HG02623 (cell line): ENCODE data around the gene NDUFB7.
"Not testable (repeated sequence)": the region's sequence is repeated elsewhere in the genome, so short reads cannot be mapped to it uniquely, and the experiment has no call there.

ENCODE experiments used
- ATAC-seq: cut with Tn5 transposase; IDR thresholded peaks from one replicate; pipeline ENCODE4 v1.9.1; 2021; ENCODE audit warnings: moderate library complexity; ENCODE audit not compliant: unreplicated experiment

The NDUFB7 gene

DNA sequence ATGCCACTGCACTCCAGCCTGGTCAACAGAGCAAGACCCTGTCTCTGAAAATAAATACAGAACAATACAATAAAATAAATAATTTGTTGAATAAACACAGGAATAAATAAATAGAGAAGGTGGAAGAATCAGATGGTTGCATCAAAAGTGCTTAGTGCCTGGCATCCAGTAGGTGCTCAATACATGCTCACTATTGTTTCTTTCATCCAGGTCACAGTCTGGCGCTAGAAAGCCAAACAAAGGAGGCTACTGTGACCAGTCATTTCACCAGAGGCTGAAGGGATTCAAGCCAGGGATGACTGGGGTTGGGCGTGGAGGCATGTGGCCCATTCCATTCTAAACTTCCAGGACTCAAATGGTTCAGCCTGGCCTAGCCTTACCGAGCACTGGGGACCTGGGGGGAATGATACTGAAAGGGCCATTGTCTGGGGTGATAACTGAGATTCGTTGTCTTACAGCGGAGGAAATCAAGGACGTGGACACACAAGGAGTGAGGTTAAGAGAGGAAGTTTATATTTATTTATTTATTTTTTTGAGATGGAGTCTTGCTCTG lies 3.6 kb upstream of the NDUFB7 start:
- ATAC-seq = no peak

DNA sequence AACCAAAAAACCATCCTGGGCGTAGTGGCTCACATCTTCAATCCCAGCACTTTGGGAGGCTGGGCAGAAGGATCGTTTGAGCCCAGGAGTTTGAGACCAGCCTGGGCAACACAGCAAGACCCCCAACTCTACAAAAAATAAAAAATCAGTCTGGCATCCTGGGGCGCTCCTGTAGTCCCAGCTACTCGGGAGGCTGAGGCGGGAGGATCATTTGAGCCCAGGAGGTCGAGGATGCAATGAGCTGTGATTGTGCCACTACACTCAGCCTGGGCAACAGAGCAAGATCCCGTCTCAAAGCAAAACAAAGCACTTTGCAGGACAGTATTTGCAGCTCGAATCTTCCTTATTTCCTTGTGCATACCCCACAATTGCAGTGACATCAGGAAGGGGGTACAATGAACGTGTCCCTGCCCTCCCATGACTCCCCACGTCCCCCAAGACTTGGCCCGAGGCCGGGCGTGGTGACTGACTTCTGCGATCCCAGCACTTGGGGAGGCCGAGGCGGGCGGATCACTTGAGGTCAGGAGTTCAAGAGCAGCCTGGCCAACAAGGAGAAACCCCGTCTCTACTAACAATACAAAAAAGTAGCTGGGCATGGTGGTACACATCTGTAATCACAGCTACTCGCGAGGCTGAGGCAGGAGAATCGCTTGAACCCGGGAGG lies 870 bp downstream of the NDUFB7 start:
- ATAC-seq = no peak

DNA sequence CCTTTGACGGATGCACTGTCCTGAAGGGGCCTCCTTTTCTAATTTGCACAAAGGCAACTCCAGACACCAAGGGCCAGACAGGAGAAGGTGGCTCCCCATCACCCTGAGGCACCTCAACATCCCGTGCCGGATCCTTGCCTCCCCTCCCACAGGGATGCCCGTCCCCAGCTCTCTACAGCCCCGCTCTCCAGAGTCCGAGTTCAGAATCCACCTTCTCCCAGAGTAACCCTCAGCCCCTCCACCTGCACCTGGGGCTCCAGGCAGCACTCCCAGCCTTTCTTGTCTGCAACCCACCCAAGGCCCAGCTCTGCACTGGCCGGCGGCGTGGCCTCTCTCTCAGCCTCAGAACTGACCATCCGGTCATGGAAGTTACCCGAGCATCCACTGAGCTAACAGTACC lies 4.8 kb downstream of the NDUFB7 start:
- no peak for ATAC-seq

DNA sequence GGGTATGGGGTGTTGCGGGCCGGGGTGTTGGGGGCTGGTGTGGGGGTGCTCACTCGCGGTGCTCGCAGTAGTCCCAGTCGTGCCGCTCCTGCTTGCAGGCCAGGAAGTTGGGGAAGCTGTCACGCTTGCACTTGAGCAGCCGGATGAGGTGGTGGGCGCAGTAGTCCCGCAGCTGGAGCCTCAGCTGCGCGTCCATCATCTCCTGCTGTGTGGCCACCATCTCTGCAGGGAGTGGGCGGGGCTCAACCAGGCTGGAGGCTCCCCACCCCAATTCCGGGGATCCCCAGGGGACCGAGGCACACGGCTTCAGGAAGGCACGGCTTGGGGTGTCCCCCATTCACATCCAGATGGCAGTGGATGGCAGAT lies 5.2 kb downstream of the NDUFB7 start:
- no peak for ATAC-seq

DNA sequence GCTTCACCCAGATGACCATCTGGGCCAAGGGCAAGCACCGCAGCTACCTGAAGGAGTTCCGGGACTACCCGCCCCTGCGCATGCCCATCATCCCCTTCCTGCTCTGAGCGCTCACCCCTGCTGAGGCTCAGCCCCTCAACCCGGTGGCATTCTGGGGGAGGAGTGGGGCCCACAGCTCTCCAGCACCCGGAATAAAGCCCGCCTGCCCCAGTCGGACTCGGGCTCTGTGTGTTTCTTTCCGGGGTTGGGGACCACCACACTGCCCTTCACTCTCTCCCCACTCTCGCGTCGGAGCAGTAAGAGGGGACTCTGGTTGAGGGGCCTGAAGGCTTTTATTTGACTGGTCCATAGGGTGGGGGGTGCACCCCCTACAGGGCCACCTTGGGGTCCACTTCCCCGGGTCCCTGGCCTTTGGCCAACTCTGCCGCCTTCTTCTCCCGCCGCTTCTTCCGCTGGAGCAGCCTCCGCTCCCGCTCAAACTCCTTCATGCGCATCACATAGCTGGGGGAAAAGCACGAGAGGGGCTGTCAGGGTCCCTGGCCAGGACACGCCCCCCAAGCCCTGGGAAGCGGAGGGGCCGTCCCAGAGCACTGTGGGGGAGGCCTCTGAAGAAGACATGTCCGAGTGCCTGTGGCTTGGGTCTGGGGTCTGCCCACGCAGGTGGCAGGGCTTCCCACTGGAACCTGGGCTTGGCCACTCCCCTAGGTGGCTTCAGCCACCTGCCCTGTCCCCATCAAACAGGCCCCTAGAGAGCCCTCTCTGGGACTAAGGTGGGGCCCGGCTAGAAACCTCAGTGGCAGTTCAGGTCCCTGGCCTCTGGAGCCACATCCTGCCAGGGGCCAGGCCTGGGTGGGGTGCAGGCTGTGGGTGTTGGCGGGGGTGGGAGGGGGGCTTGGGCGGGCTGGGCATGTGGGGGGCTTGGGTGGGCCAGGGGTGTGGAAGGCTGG lies 5.8 kb downstream of the NDUFB7 start:
- no peak for ATAC-seq

DNA sequence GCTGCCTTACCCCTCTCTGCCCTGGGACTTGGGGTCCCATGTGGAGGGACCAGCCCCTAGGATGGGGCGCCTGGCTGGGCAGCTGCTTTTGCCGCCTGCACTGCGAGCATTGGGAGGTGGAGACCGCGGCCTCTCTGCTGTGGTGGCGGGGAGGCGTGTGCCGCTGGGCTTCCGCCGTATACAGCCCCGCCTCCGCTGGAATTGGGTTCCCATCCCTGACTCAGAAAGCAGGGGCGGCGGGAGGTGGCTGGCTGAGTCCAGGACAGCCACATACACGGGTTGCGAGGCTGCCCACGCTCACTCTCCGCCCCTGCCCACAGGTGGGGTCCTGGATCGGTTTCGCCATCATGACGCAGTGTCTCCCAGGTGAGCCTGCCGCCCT lies 6.6 kb downstream of the NDUFB7 start:
- no peak for ATAC-seq

DNA sequence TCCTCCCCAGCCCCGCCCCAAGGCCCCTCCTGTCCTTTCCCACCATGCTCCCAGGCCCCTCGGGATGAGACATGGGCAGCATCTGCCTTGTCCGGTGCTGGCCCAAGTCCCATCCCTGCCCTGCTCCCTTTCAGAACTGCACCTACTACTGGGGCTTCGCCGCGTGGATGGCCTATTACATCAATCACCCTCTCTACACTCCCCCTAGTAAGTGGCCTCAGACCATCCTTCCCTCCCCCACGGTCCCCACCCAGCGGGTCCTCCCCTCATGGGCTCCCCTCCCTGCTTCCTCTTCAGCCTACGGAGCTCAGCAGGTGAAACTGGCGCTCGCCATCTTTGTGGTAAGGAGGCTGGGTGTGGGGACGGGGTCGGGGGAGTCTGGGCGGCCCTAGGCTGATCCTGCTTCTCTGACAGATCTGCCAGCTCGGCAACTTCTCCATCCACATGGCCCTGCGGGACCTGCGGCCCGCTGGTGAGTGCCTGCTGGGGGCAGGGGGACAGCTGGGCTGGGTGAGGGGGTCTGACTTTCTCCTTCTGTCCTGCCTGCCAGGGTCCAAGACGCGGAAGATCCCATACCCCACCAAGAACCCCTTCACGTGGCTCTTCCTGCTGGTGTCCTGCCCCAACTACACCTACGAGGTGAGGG lies 7.1 kb downstream of the NDUFB7 start:
- ATAC-seq = not testable (repeated sequence)

DNA sequence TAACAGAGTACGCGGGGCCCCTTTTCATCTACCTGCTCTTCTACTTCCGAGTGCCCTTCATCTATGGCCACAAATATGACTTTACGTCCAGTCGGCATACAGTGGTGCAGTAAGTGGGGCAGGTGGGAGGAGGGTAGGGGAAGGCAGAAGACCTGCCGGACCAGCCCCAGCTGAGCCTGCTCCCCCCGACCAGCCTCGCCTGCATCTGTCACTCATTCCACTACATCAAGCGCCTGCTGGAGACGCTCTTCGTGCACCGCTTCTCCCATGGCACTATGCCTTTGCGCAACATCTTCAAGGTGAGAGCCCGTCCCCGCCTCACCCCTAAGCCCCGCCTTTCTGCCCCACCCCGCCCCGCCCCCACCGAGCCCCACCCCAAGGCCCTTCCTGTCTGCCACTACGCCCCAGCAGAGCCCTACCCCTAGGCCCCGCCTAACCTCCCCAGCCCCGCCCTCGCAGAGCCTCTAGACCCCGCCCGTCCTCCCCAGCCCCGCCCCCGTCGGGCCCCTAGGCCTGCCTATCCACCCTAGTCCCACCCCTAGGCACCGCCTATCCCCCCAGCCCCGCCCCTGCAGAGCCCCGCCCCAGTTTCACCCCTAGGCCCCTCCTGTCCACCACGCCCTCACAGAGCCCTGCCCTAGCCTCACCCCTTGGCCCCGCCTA lies 7.7 kb downstream of the NDUFB7 start:
- ATAC-seq = no peak

DNA sequence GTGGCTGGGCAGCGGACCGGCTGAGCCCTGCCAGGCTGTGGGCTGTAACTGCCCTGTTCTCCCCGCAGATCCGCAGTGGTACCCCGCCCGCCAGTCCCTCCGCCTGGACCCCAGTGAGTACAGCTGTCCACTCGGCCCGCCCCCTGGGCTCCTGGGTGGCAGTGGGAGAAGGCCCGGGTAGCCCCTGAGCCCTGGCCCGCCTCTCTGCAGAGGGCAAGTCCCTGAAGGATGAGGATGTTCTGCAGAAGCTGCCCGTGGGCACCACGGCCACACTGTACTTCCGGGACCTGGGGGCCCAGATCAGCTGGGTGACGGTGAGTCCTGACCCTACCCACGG lies 8.3 kb downstream of the NDUFB7 start:
- no peak for ATAC-seq

DNA sequence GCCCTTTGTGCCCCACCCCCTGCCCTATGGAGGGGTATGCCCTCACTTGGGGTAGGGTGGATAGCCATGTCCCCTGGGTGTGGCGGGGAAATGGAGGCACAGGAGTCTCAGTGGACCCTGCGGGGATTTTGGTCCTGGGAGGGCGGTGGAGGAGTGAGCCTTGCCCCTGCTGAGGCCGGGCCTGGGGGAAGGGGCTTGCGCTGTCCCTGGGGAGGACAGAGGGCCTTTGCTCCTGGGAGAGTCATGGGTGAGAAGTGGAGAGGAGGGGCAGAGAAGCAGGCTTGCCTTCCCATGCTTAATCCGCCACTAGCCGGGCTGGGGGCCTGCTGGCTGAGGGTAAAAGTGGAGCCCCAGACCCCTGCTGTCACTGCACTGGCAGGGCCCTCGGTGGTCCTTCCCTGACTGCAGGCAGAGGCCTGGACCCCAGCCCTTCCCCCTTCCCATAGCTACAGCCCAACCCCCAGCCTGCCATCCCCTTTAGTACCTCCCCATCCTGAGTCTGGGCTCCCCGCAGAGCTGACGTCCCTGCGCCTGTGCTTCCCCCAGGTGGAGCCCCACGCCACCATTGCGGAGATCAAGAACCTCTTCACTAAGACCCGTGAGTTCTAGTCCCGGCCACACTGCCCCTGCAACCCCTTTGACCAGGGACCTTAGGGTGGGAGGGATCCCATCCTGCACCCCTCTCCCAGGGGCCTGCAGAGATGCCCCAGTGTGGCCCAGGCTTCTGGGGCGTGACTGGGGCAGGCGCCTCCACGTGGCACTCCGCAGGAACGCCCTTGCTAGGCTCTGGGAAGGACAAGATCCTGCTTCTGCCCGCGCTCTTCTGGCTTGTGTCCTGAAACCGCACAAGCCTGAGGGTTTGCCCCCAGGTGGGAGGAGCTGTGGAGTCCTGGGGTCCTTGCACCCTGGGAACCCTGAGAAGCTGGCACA lies 8.9 kb downstream of the NDUFB7 start:
- ATAC-seq = no peak

DNA sequence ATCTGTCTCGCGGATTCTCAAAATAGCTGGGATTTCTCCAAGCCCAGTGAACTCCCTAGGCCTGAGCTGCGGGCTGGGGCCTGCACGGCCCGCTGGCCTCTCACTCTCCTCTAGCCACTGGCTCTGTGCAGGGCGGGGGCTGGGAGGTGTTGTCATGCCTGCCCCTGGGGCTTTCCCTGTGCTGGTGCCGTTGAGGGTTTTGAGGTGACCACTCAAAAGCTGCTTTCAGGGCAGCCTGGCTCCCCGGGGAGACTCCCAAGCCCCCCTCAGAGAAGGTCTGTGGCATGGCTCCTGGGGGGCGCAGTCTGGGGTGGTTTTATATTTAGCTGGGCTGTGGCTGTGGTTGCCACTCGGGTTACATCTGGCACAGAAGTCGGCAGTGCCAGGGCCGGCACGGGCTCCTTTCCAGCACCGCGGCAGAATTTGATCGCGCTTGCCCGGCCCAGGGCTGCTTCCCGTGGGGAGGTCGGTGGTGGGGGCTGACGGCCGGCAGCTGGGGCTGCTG lies 10.0 kb downstream of the NDUFB7 start:
- ATAC-seq = no peak

DNA sequence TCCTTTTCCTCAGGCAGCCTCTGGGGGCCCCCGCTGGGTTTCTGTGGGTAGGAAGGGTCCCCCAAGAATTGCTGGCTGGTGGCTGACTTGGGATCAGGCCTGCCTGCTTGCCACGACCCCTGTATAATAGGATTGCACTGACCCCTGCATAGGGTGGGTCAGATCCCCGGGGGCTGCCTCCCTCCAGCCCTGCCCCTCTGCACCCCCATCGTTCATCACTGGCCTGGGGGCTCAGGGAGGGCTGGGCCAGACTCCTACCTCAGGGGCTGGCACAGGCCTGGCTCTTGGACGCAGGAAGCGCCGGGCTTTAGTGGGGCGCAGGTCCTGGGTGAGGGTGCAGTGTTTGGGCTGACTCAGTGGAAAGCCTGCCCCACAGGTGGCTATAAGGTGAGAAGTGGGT lies 10.6 kb downstream of the NDUFB7 start:
- ATAC-seq = no peak

DNA sequence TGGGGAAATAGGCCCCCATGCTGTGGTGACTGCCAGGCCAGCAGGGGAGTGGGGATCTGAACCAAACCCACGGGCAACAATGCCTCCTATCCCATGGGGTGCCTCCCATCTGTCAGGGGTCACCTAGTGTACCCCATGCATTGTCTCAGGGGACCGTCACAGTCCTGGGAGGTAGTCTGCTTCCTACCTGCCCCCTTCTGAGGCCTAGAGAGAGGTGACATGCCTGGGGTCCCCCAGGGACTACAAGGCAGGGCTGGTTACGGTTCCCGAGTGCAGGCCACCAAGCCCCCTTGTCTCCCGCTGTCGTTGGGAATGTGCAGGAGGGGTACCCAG lies 11.1 kb downstream of the NDUFB7 start:
- ATAC-seq = no peak

DNA sequence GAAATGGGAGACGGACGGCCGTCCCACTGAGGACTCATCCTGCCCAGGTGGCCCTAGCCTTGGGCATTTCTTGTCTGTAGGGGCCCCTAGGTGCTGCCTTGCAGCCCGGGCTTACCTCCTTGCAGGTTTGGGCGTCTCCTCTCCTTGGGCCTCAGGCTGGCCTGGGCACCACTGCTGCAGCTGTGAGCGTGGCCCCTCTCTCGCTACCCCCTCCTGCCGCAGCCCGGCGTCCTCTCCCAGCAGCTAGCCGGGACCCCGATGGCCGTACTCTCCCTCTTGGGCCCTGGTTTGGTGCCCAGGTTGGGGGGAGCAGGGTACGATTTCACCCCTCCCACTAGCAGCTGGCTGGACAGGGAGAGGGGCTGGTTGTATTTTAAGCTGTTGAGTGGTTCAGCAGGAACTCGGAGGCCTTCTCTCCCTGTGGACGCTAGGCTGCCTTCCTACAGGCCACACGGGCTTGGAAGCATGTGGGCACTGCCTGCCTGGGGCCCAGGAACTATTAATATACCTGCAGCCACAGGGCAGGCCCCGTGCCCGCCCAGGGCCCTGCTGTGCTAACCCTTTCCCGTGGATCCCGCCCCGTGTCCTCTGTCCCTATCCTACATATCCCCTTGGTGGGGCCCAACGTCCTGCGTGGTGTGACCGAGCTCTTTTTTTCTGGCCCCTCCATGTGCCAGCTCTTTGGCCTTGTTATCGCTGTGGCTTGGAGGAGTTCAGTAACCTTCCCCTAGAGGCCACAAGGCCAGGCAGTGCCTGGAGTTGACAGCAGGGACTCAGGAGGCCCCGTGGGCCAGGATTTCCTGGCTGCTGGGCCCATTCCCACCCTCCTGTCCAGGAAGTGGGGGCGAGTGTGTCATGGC lies 11.7 kb downstream of the NDUFB7 start:
- ATAC-seq = no peak

DNA sequence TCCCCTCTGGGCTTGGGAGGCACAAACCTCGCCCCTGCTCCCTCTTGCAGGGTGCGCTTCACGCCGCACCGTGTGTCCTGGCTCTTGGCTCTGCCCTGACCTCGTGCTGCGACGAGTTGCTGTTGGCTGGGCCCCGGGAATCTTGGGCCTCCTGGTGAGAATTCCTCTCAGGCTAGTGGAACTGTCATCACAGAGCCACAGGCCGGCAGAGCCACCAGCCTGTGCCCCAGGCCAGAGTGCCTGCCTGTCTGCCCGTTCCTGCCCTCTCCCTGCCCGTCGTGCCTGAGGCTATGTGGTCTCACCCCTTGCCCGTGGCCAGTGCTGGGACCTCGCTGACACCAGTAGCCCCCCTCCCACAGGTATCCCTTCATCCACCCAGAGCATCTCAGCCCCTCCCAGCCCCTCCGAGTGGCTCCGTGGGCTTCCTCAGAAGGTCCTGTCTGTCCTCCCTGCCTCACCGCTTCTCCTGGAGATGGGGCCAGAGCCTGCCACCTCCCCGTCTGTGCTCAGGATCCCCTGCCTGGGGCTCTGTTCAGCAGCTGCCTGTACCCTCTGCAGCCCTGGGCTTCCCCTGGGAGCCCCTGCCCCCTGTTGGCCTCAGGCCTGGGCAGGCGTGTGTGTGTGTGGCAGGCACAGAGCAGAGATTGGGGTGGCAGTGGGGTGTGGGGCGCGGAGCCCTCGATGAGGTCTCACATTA lies 13.3 kb downstream of the NDUFB7 start:
- no peak for ATAC-seq

DNA sequence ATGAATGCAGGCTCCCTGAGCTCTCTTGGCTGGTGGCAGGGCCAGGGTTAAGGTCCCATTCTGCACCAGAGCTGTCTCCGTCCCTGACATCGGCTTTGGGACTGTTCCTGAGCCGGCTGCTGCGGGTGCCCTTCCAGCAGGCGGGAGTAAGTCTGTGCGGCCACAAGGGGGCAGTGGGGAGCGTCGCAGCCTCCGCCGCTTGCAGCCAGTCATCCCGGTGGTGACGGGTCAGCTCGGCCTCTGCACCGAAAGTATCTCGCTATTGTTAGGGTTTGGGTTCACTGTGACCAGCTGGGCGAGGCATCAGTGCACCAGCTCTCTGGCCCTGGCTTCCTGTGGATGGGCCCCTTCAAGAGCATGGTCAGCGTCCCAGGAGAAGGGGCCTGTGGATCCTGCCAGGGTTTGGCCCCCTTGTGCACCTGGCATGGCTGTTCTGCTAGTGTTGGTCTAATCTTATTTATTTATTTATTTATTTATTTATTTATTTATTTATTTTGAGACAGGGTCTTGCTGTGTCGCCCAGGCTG lies 15.1 kb downstream of the NDUFB7 start:
- ATAC-seq = no peak

DNA sequence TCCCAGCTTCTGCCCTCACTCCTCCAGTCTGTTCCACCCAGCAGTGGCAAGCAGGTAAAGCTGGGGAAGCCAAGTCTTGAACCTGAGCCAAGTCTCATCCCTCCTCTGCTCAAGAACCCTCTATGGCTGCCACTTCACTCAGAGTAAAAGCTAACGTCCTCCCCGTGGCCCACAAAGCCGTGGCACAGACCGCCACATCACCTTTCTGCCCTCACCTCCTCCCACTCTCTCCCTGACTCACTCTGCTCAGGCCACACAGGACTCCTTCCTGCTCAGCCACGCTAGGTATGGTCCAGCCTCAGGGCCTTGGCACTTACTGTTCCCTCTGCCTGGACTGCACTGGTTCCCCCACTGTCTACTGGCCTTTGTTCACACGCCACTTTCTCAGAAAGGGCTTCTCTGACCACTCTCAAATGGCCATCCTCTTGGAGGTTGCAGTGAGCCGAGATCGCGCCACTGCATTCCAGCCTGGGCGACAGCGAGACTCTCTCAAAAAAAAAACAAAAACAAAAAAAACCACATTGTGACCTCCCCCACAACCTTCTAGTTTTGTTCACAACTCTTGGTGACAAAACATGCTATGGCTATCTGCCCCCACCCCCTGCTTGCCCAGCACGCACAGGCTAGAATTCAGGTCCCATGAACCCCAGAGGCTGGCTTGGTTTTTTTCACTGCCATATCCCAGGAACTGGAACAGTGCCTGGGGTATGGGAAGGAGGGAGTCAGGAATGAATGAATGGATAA lies 15.8 kb downstream of the NDUFB7 start:
- no peak for ATAC-seq

DNA sequence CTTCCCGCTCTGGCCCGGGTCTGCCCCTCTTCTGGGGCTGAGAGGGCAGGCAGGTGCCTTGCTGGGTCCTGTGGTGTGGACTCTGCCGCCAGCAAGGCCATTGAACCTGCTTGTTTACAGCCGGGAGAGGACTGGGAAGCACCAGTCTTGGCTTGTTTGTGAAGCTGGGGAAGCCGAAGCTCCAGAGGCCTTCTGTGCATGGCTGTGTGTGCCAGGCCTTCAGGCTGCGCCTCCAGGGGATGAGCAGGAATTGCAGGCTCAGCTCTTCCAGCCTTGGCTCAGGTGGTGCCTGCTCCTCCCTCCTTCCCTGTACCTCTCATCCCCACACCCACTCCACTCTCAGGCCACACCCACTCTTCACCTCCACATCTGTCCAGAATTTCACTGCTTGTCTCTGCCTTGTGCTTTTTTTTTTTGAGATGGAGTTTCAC lies 17.5 kb downstream of the NDUFB7 start:
- no peak for ATAC-seq
